Mononuclear cell (primary cell): ENCODE results near the gene ELOB. TPM values are rescaled to one million over a fixed set of nuclear protein-coding genes. Genes with fewer than 3 reads are reported as not detected.

Source experiments
- total RNA-seq: library from RNA; depleted of rRNA; stranded (reverse); fragments of >200 nt; gene quantifications from one replicate; pipeline ENCODE4 v1.2.3, GENCODE V29; 2012

The ELOB gene
- total RNA-seq, 1 donor = 92.6 TPM

Other genes with a start within 250 kb of the ELOB start
- gene CEMP1, start 245.9 kb downstream of the ELOB start, total RNA-seq = 0.10 TPM
- gene PDPK1, start 239.3 kb downstream of the ELOB start, total RNA-seq = 36.9 TPM
- gene KCTD5, start 94.8 kb downstream of the ELOB start, total RNA-seq = 17.7 TPM
- 0.10 TPM for gene PRSS27, start 57.1 kb downstream of the ELOB start, total RNA-seq
- 195 TPM for gene SRRM2, start 24.6 kb downstream of the ELOB start, total RNA-seq
- not detected for gene PRSS33, start 10.3 kb upstream of the ELOB start, total RNA-seq
- gene PRSS41, start 21.2 kb upstream of the ELOB start, total RNA-seq = not detected
- gene PRSS21, start 40.0 kb upstream of the ELOB start, total RNA-seq = not detected
- 1.2 TPM for gene ZG16B, start 53.0 kb upstream of the ELOB start, total RNA-seq
- 0.21 TPM for gene PRSS22, start 80.9 kb upstream of the ELOB start, total RNA-seq
- gene FLYWCH2, start 105.9 kb upstream of the ELOB start, total RNA-seq = 8.1 TPM
- gene FLYWCH1, start 134.7 kb upstream of the ELOB start, total RNA-seq = 15.7 TPM
- not detected for gene KREMEN2, start 187.0 kb upstream of the ELOB start, total RNA-seq
- gene PAQR4, start 192.1 kb upstream of the ELOB start, total RNA-seq = 3.1 TPM
- gene PKMYT1, start 203.2 kb upstream of the ELOB start, total RNA-seq = 1.3 TPM
- not detected for gene CLDN9, start 235.6 kb upstream of the ELOB start, total RNA-seq
- gene CLDN6, start 240.9 kb upstream of the ELOB start, total RNA-seq = not detected
- gene TNFRSF12A, start 243.1 kb upstream of the ELOB start, total RNA-seq = 8.2 TPM
- gene HCFC1R1, start 246.7 kb upstream of the ELOB start, total RNA-seq = 8.2 TPM
- 8.9 TPM for gene THOC6, start 246.8 kb upstream of the ELOB start, total RNA-seq